Brain microvascular endothelial cell (primary cell): ENCODE data around the gene UBXN4.
A peak's percentile ranks its signal among the peaks of the same experiment; 100 is the strongest.
"Not testable (repeated sequence)": the region's sequence is repeated elsewhere in the genome, so short reads cannot be mapped to it uniquely, and the experiment has no call there.

ENCODE experiments used
- DNase-seq: peaks from one replicate; pipeline ENCODE4 v3.0.0-alpha.2; 2020
- H3K27ac ChIP-seq: fragments of 250-450 bp; sonication (Bioruptor Pico); 2 replicates; pipeline ENCODE4 v1.5.1; 2020; ENCODE audit warnings: mild to moderate bottlenecking, moderate library complexity
- H3K27me3 ChIP-seq: fragments of 250-450 bp; sonication (Bioruptor Pico); replicated peaks from 2 replicates; pipeline ENCODE4 v1.5.1; 2020; ENCODE audit warnings: mild to moderate bottlenecking
- H3K36me3 ChIP-seq: fragments of 250-450 bp; sonication (Bioruptor Pico); replicated peaks from 2 replicates; pipeline ENCODE4 v1.5.1; 2020; ENCODE audit warnings: mild to moderate bottlenecking
- H3K4me3 ChIP-seq: 2 replicates; pipeline ENCODE4 v1.5.1; 2011; ENCODE audit warnings: low read depth, mild to moderate bottlenecking, control low read depth, low read length, moderate library complexity
- in situ Hi-C: cut with HindIII; loops from 2 replicates; pipeline ENCODE4 v1.10.0; 2017; ENCODE audit warnings: low sequenced_read_pairs, low pct_ligation_motif_present
- TF ChIP-seq, protein P1 (sequence below): IDR thresholded peaks from 2 replicates; pipeline ENCODE4 v1.5.1; 2011; ENCODE audit warnings: low read depth, mild to moderate bottlenecking, moderate library complexity, low read length, control low read depth, inconsistent platforms; ENCODE audit errors: missing control alignments

Gene UBXN4, protein sequence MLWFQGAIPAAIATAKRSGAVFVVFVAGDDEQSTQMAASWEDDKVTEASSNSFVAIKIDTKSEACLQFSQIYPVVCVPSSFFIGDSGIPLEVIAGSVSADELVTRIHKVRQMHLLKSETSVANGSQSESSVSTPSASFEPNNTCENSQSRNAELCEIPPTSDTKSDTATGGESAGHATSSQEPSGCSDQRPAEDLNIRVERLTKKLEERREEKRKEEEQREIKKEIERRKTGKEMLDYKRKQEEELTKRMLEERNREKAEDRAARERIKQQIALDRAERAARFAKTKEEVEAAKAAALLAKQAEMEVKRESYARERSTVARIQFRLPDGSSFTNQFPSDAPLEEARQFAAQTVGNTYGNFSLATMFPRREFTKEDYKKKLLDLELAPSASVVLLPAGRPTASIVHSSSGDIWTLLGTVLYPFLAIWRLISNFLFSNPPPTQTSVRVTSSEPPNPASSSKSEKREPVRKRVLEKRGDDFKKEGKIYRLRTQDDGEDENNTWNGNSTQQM

DNA sequence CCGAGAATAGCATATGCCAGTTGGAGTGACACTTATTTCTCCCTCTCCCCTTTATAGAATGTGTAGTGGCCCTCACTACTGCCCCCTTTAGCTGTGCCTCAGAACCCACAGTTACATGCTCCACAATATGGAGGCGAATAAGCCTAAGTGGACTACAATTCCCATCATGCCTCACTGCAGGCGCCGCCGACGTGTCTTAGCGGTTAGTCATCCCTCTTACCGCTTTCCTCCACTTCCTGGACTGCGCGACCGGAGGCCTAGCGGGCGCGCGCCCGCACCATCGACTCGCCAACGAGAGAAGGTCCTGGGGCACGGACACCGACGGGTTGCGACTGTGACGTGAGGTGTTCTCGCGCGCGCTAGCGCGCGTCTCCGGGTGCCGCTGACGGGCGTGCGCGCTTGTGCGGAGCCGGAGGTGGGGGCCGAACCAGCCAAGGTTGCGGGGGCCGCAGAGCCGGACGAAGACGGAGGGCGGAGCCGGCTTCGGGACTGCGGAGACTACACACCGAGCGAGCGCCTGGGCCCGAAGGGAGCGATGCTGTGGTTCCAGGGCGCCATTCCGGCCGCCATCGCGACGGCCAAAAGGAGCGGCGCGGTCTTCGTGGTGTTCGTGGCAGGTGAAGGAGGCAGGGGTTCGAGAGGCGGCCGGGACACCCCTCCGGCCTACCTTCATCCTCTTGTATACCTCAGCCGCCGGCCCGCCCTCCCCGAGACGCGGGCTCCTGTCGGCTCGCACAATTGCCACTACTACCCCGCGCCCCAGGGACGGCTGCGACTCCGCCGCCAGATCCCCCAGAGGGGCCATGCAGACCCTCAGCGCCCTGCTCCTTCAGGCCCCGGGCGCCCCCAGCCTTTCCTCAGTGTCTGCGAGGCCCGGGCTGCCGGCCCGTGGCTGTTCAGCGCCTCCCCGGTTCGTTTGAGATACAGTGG is at the start of gene UBXN4:
Gene UBXN4 (plus strand): TSS at position 461 of the 930 bp plus-strand sequence. CDS start 75 bp downstream, at position 536.
- H3K27ac ChIP-seq = peak within 1 kb of the TSS; percentile 84
- TF ChIP-seq, protein P1, sequence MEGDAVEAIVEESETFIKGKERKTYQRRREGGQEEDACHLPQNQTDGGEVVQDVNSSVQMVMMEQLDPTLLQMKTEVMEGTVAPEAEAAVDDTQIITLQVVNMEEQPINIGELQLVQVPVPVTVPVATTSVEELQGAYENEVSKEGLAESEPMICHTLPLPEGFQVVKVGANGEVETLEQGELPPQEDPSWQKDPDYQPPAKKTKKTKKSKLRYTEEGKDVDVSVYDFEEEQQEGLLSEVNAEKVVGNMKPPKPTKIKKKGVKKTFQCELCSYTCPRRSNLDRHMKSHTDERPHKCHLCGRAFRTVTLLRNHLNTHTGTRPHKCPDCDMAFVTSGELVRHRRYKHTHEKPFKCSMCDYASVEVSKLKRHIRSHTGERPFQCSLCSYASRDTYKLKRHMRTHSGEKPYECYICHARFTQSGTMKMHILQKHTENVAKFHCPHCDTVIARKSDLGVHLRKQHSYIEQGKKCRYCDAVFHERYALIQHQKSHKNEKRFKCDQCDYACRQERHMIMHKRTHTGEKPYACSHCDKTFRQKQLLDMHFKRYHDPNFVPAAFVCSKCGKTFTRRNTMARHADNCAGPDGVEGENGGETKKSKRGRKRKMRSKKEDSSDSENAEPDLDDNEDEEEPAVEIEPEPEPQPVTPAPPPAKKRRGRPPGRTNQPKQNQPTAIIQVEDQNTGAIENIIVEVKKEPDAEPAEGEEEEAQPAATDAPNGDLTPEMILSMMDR = peak; percentile 60
- peak within 1 kb of the TSS; percentile 86 for H3K4me3 ChIP-seq
- H3K27me3 ChIP-seq = no peaks in the 10 kb centered on the region
- H3K36me3 ChIP-seq = no peaks in the 10 kb centered on the region
- in situ Hi-C loops = no loop called here
- DNase-seq = peak; percentile 99

DNA sequence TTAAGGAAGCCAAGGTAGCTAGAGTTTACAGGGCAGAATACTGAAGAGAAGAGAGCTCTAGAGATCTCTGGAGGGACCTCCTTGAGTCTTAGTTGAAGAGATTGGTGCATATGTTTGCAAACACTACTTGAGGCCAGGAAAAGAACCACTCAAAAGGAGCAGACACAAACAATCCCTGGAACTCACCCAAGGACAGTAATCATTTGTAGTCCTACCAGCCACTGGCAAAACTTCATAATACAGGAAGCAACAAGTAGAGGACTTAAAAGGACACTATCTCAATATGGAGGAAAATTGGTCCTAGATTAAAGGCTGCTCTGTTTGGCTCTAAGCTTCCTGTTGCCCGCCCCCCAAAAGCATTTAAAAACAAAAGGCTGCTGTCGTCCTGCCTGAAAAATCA is 46.9 kb upstream of the UBXN4 start:
- H3K27ac ChIP-seq = no peak overlapping the region
- no peak overlapping the region for H3K4me3 ChIP-seq
- DNase-seq = no peak
- TF ChIP-seq, protein P1 = no peak
- in situ Hi-C loops = no loop called here
- H3K27me3 ChIP-seq = no peaks in the 10 kb centered on the region
- H3K36me3 ChIP-seq = no peaks in the 10 kb centered on the region

DNA sequence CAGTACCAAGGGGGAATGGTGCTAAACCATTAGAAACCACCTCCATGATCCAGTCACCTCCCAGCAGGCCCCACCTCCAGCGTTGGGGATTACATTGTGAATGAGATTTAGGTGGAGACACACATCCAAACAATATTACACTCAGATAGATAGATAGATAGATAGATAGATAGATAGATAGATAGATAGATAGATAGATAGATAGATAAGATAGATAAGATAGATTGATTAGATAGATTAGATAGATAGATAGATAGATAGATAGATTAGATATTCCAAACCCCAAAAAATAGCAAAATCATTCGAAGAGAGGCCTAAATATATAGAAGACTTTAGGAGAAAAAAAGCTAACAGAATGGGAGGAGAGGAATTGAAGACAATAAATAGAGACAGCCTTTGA is 42.8 kb upstream of the UBXN4 start:
- no peak overlapping the region for H3K4me3 ChIP-seq
- no peak overlapping the region for H3K27ac ChIP-seq
- DNase-seq = no peak
- in situ Hi-C loops = no loop called here
- no peaks in the 10 kb centered on the region for H3K27me3 ChIP-seq
- TF ChIP-seq, protein P1 = no peak
- no peaks in the 10 kb centered on the region for H3K36me3 ChIP-seq

DNA sequence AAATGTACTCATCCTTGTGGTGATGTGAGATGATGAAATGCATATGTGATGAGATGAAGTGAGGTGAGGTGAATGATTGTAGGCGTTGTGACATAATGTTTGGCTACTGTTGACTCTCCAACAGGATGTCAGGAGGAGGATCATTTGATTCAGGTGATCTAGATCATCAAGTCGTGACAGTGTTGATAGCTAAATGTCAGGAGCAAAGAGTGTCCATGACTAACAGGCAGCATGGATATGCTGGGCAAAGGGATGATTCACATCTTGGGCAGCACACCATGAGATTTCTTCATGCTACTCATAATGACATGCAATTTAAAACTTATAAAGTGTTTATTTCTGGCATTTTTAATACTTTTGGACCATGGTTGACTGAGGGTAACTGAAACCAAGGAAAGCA is 40.2 kb upstream of the UBXN4 start:
- Histone ChIP-seq H3K36me3 (no peaks in the 10 kb centered on the region), H3K4me3 (no peak overlapping the region), H3K27me3 (no peaks in the 10 kb centered on the region), H3K27ac (no peak overlapping the region)
- DNase-seq = no peak
- TF ChIP-seq, protein P1 = no peak
- in situ Hi-C loops = no loop called here

DNA sequence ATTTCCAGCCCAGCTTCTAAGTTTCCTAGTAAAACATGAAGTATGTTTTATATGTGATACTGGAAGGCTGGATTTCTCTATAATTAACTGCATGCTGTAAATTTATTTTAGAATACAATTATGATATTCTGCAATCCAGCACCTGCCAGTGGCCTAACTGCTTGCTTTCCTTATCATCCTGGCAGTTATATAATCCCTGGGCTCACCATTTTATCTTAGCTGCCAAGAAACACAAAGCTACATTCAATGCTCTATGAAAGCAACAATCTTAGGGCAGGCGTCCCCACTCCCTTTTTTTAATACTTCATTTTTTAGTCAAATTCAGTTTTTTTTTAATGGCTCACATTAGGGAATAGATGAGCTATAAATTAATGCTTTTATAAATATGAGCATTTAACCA is 38.4 kb upstream of the UBXN4 start:
- DNase-seq = no peak

DNA sequence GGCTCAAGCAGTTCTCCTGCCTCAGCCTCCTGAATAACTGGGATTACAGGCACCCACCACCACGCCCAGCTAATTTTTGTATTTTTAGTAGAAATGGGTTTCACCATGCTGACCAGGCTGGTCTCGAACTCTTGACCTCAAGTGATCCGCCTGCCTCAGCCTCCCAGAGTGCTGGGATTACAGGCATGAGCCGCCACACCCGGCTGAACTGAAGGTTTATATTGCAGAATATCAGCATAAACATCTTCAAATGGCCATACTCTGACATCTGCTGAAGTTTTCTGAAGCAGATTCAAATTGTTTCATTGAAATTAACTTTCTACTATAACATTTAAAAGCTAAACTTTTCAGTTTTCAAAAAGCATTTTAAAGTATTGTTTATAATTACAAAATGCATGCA is 37.6 kb upstream of the UBXN4 start:
- in situ Hi-C loops, H3K36me3 ChIP-seq, H3K4me3 ChIP-seq, H3K27me3 ChIP-seq, DNase-seq, H3K27ac ChIP-seq: not testable (repeated sequence)

More for the DNA sequence above, 38.4 kb upstream of the UBXN4 start:
- Histone ChIP-seq H3K27me3 (no peaks in the 10 kb centered on the region), H3K27ac (no peak overlapping the region), H3K36me3 (no peaks in the 10 kb centered on the region), H3K4me3 (no peak overlapping the region)
- TF ChIP-seq, protein P1 = no peak
- in situ Hi-C loops = no loop called here
